ENCODE data around the gene SCAMP4. TPM values are rescaled to one million over a fixed set of nuclear protein-coding genes. Genes with fewer than 3 reads are reported as not detected.

SCAMP4 gene
- total and polyA plus RNA-seq, 9 of the 15 experiments (the other 6 are each of a cell fraction or from before 2014, with no cell fraction given) = 0.81 to 45.9 (median 12.8) TPM

- TF ChIP-seq ZBTB49 (CRISPR knock-in tag; IDR thresholded peaks at IDR 0.05; ENCODE audit: borderline replicate concordance) = 0 out of 2 replicates have a peak, but pooled peaks have one; percentile 23
- TF ChIP-seq EP400 (IDR thresholded peaks at IDR 0.05) = peak; percentile 73
- TF ChIP-seq BMI1 (IDR thresholded peaks at IDR 0.05; ENCODE audit: low read length) = no peak
- TF ChIP-seq XRCC5 (IDR thresholded peaks at IDR 0.05; ENCODE audit: low read depth, low read length) = 0 out of 2 replicates have a peak, but pooled peaks have one; percentile 66
- no peak for TF ChIP-seq ZNF239 (CRISPR knock-in tag; IDR thresholded peaks at IDR 0.05)
- no peak for TF ChIP-seq SIX5 (IDR thresholded peaks at IDR 0.05; ENCODE audit: borderline replicate concordance in 1 of 2, insufficient read depth in 1 of 2, low read depth in 1 of 2, low read length in 2 of 2)
- TF ChIP-seq BRCA1 (IDR thresholded peaks at IDR 0.05) = no peak
- TF ChIP-seq BRCA1 (CRISPR knock-in tag; IDR thresholded peaks at IDR 0.05) = 0 out of 2 replicates have a peak, but pooled peaks have one; percentile 34
- no peak for TF ChIP-seq CEBPZ (IDR thresholded peaks at IDR 0.05; ENCODE audit: borderline replicate concordance, low read depth, low read length)
- no peak for TF ChIP-seq ZC3H4 (CRISPR knock-in tag; IDR thresholded peaks at IDR 0.05; ENCODE audit: borderline replicate concordance)
- peak; percentile 85; the same call in 1 of the 2 replicates for TF ChIP-seq HDGF (IDR thresholded peaks at IDR 0.05)
- TF ChIP-seq ETV5 (CRISPR knock-in tag; IDR thresholded peaks at IDR 0.05; ENCODE audit: low read depth) = 0 out of 2 replicates have a peak, but pooled peaks have one; percentile 1
- TF ChIP-seq HNRNPLL (IDR thresholded peaks at IDR 0.05; ENCODE audit: low read depth, low read length, poor library complexity, severe bottlenecking) = peak; percentile 67
- peak in 1 of 2 experiments; percentile 73 for TF ChIP-seq E2F6 (IDR thresholded peaks at IDR 0.05; ENCODE audit: borderline replicate concordance in 1 of 2, extremely low read depth in 1 of 2, insufficient read depth in 1 of 2, insufficient read length in 1 of 2, low read depth in 1 of 2, low read length in 1 of 2, poor library complexity in 1 of 2, severe bottlenecking in 1 of 2)
- TF ChIP-seq CCNT2 (IDR thresholded peaks at IDR 0.05; ENCODE audit: borderline replicate concordance, extremely low read depth, insufficient read length, low read depth, low read length) = peak; percentile 68
- TF ChIP-seq ZNF717 (CRISPR knock-in tag; IDR thresholded peaks at IDR 0.05) = no peak
Observed at GRCh38 chr19:1864480-1865171, 40.6 kb upstream of the SCAMP4 start (continued).

All from K562 (cell line).